ENCODE measurements around the gene KLRC3.

DNA sequence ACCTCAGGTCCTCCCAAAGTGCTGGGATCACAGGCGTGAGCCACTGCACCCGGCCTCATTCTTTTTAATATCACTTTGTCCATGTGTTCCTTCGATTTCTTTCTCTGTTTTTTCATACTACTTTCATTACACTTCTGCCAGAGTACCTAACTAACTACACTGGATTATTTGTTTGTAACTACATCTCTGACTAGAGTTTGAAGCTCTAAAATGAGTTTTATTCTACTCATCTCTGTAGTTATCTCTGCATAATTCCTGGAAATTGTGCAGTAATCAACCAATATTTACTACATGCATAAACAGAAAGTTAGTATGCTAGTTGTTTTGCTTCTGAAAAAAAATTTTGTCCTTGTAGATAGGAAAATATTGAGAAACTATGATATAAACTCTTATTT lies 45.8 kb downstream of the KLRC3 start:
- no peak for TF ChIP-seq EZH2 (IDR thresholded peaks at IDR 0.05; ENCODE audit: borderline replicate concordance, low read depth, low read length, severe bottlenecking)
- TF ChIP-seq, protein P1, sequence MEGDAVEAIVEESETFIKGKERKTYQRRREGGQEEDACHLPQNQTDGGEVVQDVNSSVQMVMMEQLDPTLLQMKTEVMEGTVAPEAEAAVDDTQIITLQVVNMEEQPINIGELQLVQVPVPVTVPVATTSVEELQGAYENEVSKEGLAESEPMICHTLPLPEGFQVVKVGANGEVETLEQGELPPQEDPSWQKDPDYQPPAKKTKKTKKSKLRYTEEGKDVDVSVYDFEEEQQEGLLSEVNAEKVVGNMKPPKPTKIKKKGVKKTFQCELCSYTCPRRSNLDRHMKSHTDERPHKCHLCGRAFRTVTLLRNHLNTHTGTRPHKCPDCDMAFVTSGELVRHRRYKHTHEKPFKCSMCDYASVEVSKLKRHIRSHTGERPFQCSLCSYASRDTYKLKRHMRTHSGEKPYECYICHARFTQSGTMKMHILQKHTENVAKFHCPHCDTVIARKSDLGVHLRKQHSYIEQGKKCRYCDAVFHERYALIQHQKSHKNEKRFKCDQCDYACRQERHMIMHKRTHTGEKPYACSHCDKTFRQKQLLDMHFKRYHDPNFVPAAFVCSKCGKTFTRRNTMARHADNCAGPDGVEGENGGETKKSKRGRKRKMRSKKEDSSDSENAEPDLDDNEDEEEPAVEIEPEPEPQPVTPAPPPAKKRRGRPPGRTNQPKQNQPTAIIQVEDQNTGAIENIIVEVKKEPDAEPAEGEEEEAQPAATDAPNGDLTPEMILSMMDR (IDR thresholded peaks at IDR 0.05; ENCODE audit: borderline replicate concordance, extremely low read depth, low read length, poor library complexity, severe bottlenecking), result no peak
